GM18498 (cell line): ENCODE data around the gene CRB3.
"Not testable (repeated sequence)": the region's sequence is repeated elsewhere in the genome, so short reads cannot be mapped to it uniquely, and the experiment has no call there.

Experiments used
- ATAC-seq: cut with Tn5 transposase; IDR thresholded peaks from one replicate; pipeline ENCODE4 v1.9.1; 2021; ENCODE audit warnings: mild to moderate bottlenecking, moderate library complexity; ENCODE audit not compliant: unreplicated experiment

CRB3 gene

GRCh38 chr19:6464070-6464873 lies at the start of gene CRB3:
Gene CRB3 (plus strand): TSS chr19:6464271. CDS start chr19:6464702, 431 bp downstream.
- ATAC-seq = no peak

DNA sequence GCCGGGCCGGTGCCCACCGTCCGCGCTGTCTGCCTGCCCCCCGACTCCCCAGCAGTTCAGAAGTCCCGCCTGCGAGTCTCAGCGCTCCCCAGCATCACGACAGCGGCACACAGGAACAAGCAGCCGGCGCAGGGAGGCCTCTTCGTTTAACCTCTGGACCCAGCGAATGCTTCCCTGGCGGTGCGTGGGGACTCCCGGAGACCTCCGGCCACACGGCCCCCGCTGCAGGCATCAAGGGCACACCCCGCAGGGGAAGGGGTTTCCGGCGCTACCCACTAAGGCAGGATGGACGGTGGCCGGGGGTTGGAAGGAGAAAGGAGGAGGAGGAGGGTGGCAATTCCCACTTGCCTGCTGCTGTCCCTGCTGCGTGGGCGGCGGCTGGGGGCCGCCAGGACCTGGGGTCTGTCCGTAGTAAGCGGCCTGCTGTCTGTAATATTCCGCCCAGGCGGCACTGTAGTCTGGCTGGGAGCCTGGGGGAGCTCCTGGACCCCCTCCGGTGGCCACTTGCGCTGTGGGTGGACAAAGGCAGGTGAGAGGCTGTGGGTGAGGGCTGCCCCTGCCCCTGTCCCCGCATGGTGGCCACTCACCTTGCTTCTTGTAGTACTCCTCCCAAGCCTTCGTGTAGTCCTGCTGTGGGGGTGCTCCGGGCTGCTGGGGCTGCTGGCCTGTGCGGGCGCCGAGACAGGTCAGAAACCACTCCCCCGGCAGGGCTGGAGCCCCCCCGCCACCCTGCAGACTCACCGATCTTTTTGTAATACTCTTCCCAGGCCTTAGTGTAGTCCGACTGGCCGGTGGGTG lies 49.1 kb upstream of the CRB3 start:
- no peak for ATAC-seq

GRCh38 chr19:6415591-6416190 lies 48.4 kb upstream of the CRB3 start:
- ATAC-seq = no peak

- ATAC-seq = no peak
These were observed 47.2 kb upstream of the CRB3 start for GRCh38 chr19:6416658-6417405.

- no peak for ATAC-seq
These were observed 46.1 kb upstream of the CRB3 start for GRCh38 chr19:6417713-6418561.

GRCh38 chr19:6418562-6418932 lies 45.5 kb upstream of the CRB3 start:
- ATAC-seq = no peak

DNA sequence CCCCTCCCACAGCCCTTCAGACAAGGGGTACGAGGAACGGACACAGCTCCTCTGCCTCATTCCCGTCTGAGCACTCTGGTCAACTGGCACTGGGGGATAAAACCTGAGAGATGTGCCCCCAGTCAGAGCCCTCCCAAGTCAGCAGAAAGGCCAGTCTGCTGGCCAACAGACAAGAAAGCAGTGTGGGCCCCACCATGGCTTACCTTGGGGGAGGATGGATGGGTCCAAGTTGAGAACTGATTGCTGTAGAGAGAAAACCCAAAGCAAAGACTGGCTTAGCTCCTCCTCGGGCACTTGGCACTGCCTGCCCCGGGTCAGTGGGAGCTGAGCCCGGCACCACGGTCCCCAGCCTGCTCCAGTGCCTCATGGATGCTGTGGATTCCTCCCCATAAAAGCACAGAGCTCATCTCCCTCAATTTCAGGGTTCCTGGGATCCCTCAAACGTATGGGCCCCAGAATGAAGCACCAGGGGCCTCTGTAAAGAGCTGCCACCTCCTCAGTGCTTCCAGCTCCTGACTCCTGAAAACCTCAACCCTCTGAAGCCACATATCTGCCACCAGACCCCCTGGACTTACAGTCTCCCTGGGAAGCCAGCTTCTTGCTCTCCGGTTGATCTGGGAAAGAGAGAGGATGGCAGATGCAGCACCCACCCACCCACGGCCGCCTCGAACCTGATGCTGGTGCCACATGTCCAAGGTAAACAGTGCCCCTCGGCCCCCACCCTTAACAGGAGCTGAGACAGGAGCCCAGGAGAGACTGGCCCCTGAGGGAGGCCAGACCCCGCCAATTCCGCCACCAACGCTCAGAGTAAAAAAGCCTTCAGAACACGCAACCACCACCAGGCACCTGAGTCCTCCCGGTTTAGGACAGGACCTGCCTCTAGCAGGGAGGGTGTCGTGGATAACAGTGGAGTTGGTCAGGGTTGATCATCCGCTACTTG lies 42.7 kb upstream of the CRB3 start:
- no peak for ATAC-seq

GRCh38 chr19:6423499-6424194 lies 40.4 kb upstream of the CRB3 start:
- no peak for ATAC-seq

DNA sequence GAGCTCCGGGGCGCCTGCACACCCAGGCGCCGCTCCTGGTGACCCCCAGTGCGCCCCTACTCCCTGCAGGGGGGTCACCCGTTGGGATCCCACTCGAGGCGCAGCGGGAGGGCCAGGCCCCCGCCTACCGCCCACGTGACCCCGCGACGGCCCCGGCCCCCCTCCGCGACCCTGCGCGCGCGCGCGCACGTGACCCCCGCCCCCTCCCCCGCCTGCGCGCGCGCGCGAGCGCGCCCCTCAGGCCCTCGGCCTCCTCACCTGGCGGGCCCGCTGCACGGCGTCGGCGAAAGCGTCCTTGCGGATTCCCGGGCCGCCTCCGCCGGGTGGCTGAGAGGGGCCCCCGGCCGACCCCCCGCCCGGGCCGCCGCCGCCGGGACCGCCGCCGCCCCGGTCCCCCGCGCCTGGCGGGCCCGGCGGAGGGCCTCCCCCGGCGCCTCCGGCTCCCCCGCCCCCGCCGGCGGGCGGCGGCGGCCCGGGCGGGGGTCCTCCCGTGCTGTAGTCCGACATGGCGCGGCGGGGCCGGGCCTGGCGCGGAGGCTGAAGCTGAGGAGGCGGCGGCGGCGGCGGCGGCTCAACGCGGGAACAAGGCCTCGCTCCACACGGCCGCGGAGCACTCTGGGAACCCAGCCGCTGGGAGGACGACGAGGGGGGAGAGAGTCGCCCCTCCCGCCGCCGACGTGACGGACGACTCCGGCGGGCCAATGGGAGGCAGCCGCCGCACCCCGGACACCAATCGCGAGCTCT lies 39.7 kb upstream of the CRB3 start, which contains the start of gene KHSRP:
KHSRP (minus strand) TSS at position 617 of the 744 bp plus-strand sequence; CDS start at position 507, 110 bp downstream.
- peak; percentile 2 for ATAC-seq

DNA sequence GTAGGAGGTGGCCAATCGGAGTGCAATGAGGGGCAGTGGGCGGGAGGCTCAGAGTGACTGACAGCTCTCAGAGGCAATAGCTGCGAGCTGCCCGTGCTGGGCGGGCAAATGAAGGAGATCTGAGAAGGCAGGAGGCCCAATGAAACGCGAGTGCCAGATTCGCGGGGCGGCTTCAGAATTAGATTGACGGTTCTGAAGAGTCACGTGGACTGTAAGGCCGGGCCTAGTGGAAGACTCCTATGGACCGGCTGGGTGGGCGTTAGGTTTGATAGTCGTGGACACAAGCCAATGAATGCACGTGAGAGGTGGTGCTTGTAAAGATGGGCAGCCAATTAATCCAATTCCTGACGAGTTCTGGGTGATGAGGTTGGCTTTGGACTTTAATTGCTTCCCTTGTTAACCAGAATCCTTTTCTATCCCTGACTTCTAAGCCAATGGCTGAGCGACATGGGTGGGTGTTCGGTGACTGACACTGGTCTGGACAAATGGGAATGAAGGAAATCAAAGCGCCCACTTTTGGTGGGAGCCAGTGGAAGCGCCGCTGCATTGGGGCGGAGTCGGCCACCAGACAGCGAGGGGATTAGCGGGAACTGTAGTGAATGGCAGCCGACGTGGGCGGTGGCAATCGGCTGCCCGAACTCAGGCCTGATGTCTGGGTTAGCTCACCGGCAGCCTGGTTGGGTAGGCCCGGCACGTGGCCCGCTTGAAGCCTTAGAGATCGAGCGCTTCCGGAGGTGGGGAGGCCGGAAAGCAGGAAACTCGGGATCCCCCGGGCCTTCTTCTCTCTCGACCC lies 38.9 kb upstream of the CRB3 start:
- peak; percentile 85 for ATAC-seq

- no peak for ATAC-seq
These were observed 38.1 kb upstream of the CRB3 start for GRCh38 chr19:6425732-6426620.

DNA sequence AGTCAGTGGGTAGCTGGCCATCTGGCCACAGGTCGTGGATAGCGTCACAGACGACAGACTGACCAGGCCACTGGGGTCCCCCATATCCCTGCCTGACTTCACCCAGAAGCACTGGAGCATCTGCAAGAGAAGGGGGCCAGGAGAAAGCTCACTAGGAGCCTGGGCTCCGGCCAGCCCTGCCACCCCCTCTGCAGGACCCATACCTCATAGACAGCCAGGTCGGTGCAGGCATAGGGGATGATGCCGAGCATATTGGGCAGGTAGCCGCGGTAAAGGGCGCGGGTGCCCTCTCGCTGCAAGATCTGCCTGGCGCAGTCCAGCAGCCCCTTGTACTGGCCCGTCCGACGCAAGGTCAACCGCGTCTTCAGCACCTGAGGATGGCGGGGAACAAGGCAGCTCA lies 36.9 kb upstream of the CRB3 start:
- ATAC-seq = no peak

- ATAC-seq = not testable (repeated sequence)
These were observed 35.2 kb upstream of the CRB3 start for GRCh38 chr19:6428692-6429418.

- no peak for ATAC-seq
These were observed 34.5 kb upstream of the CRB3 start for GRCh38 chr19:6429419-6430221.
